MM.1S (cell line): ENCODE results near the gene DNASE1L2.

Source experiments
- DNase-seq: peaks from one replicate; pipeline ENCODE4 v3.0.0-alpha.2; 2015
- H2AFZ ChIP-seq: fragments of 300-600 bp; sonication (generic); 2 replicates; pipeline ENCODE4 v1.6.0; 2016; ENCODE audit warnings: antibody characterized with exemption, low read length
- H3F3A ChIP-seq: fragments of 300-600 bp; sonication (generic); 2 replicates; pipeline ENCODE4 v1.6.1; 2016; ENCODE audit warnings: mild to moderate bottlenecking, antibody characterized with exemption, low read length, moderate library complexity, mixed read lengths; ENCODE audit not compliant: insufficient read depth
- H3K27ac ChIP-seq: fragments of 300-600 bp; sonication (generic); 2 replicates; pipeline ENCODE4 v1.5.1; 2016; ENCODE audit warnings: mild to moderate bottlenecking, low read length
- H3K27me3 ChIP-seq: fragments of 300-600 bp; sonication (generic); replicated peaks from 2 replicates; pipeline ENCODE4 v1.6.0; 2016; ENCODE audit warnings: low read length; ENCODE audit not compliant: insufficient read depth
- H3K36me3 ChIP-seq: fragments of 300-600 bp; sonication (generic); replicated peaks from 2 replicates; pipeline ENCODE4 v1.6.1; 2016; ENCODE audit warnings: mild to moderate bottlenecking, low read length, mixed read lengths; ENCODE audit not compliant: insufficient read depth
- H3K4me1 ChIP-seq: fragments of 300-600 bp; sonication (generic); 2 replicates; pipeline ENCODE4 v1.6.1; 2016; ENCODE audit warnings: low read length, mixed read lengths
- H3K4me2 ChIP-seq: fragments of 300-600 bp; sonication (generic); 2 replicates; pipeline ENCODE4 v1.6.0; 2016; ENCODE audit warnings: low read depth, low read length
- H3K4me3 ChIP-seq: fragments of 300-600 bp; sonication (generic); 2 replicates; pipeline ENCODE4 v1.5.1; 2016; ENCODE audit warnings: low read length, mixed read lengths
- H3K79me2 ChIP-seq: fragments of 300-600 bp; sonication (generic); 2 replicates; pipeline ENCODE4 v1.6.1; 2016; ENCODE audit warnings: mixed run types, low read length, mixed read lengths
- H3K9ac ChIP-seq: fragments of 300-600 bp; sonication (generic); 2 replicates; pipeline ENCODE4 v1.6.1; 2016; ENCODE audit warnings: low read length, mixed read lengths
- H3K9me2 ChIP-seq: fragments of 300-600 bp; sonication (generic); replicated peaks from 2 replicates; pipeline ENCODE4 v1.6.1; 2016; ENCODE audit warnings: mild to moderate bottlenecking, low read length, mixed read lengths; ENCODE audit not compliant: insufficient read depth
- H3K9me3 ChIP-seq: fragments of 300-600 bp; sonication (generic); replicated peaks from 2 replicates; pipeline ENCODE4 v1.6.1; 2016; ENCODE audit warnings: mild to moderate bottlenecking, low read length, mixed read lengths; ENCODE audit not compliant: insufficient read depth
- H4K20me1 ChIP-seq: fragments of 300-600 bp; sonication (generic); 2 replicates; pipeline ENCODE4 v1.6.1; 2016; ENCODE audit warnings: mild to moderate bottlenecking, low read length, moderate library complexity, mixed read lengths; ENCODE audit not compliant: insufficient read depth
- CTCF ChIP-seq: fragments of 300-600 bp; sonication (generic); IDR thresholded peaks from 2 replicates; pipeline ENCODE4 v1.5.1; 2016; ENCODE audit warnings: antibody characterized with exemption, low read length, mixed read lengths
- EZH2 ChIP-seq: fragments of 300-600 bp; sonication (generic); optimal IDR thresholded peaks from 2 replicates; pipeline ENCODE3; 2017; ENCODE audit warnings: low read depth, mild to moderate bottlenecking, antibody characterized with exemption, low read length, mixed read lengths
- EZH2phosphoT487 ChIP-seq: fragments of 300-600 bp; sonication (generic); IDR thresholded peaks from 2 replicates; pipeline ENCODE4 v1.6.1; 2018; ENCODE audit warnings: antibody characterized with exemption, low read length

The DNASE1L2 gene

GRCh38 chr16:2275476-2276367 lies 39.5 kb downstream of the DNASE1L2 start:
- Histone ChIP-seq H3K36me3 (no peaks in the 10 kb centered on the region), H3K9me3 (no peaks in the 10 kb centered on the region), H3K27ac (no peak overlapping the region), H2AFZ (no peak overlapping the region), H3K4me1 (no peaks in the 10 kb centered on the region), H3F3A (no peaks in the 10 kb centered on the region), H3K4me3 (no peak overlapping the region), H3K27me3 (peaks cover 61% of the 10 kb centered on the region), H3K9me2 (no peaks in the 10 kb centered on the region), H4K20me1 (no peaks in the 10 kb centered on the region), H3K9ac (no peak overlapping the region), H3K4me2 (no peak overlapping the region), H3K79me2 (peaks cover 3% of the 10 kb centered on the region; the same call in 1 of the 2 replicates)
- TF ChIP-seq EZH2 (no peak), EZH2phosphoT487 (no peak), CTCF (no peak)
- no peak for DNase-seq

- Histone ChIP-seq H3K36me3 (no peaks in the 10 kb centered on the region), H3K4me1 (no peaks in the 10 kb centered on the region), H2AFZ (no peak overlapping the region), H3K79me2 (no peaks in the 10 kb centered on the region), H3K9me2 (no peaks in the 10 kb centered on the region), H3K9ac (no peak overlapping the region), H3K4me3 (no peak overlapping the region), H3K4me2 (no peak overlapping the region), H3K27me3 (peaks cover 70% of the 10 kb centered on the region), H3K27ac (no peak overlapping the region), H3K9me3 (no peaks in the 10 kb centered on the region), H4K20me1 (no peaks in the 10 kb centered on the region), H3F3A (no peaks in the 10 kb centered on the region)
- DNase-seq: no peak
- TF ChIP-seq CTCF: no peak
- no peak for TF ChIP-seq EZH2phosphoT487
- no peak for TF ChIP-seq EZH2
Measured at GRCh38 chr16:2276368-2277195, 40.3 kb downstream of the DNASE1L2 start.

GRCh38 chr16:2277466-2278271 lies 41.4 kb downstream of the DNASE1L2 start:
- H3K9me2 ChIP-seq: no peaks in the 10 kb centered on the region
- DNase-seq: no peak
- H3K4me3 ChIP-seq: no peak overlapping the region
- no peaks in the 10 kb centered on the region for H3K9me3 ChIP-seq
- H2AFZ ChIP-seq: no peak overlapping the region
- no peak overlapping the region for H3K9ac ChIP-seq
- peaks cover 80% of the 10 kb centered on the region for H3K27me3 ChIP-seq
- H3K4me2 ChIP-seq: no peak overlapping the region
- no peaks in the 10 kb centered on the region for H3K4me1 ChIP-seq
- no peaks in the 10 kb centered on the region for H3K79me2 ChIP-seq
- H4K20me1 ChIP-seq: no peaks in the 10 kb centered on the region
- H3K36me3 ChIP-seq: no peaks in the 10 kb centered on the region
- no peaks in the 10 kb centered on the region for H3F3A ChIP-seq
- H3K27ac ChIP-seq: no peak overlapping the region
- TF ChIP-seq CTCF: no peak
- no peak for TF ChIP-seq EZH2phosphoT487
- TF ChIP-seq EZH2: no peak
